Measurements from ENCODE around the gene MMP21.

The MMP21 gene

GRCh38 chr10:125762692-125763648 is 12.7 kb downstream of the MMP21 start:
- no peak for DNase-seq

GRCh38 chr10:125761961-125762360 is 13.7 kb downstream of the MMP21 start:
- DNase-seq, result no peak

GRCh38 chr10:125757742-125758141 is 17.9 kb downstream of the MMP21 start:
- no peak for DNase-seq

- DNase-seq, result no peak
Observed at GRCh38 chr10:125756853-125757487, 18.7 kb downstream of the MMP21 start.

- DNase-seq, result no peak
Observed at GRCh38 chr10:125756196-125756595, 19.4 kb downstream of the MMP21 start.

- no peak for DNase-seq
Observed at GRCh38 chr10:125747417-125747816, 28.2 kb downstream of the MMP21 start.

GRCh38 chr10:125744909-125745308 is 30.7 kb downstream of the MMP21 start:
- no peak for DNase-seq

GRCh38 chr10:125742465-125742864 is 33.2 kb downstream of the MMP21 start:
- no peak for DNase-seq

- DNase-seq, result no peak
Observed at GRCh38 chr10:125739994-125740679, 35.5 kb downstream of the MMP21 start.

GRCh38 chr10:125738206-125738605 is 37.4 kb downstream of the MMP21 start:
- no peak for DNase-seq

- DNase-seq, result no peak
Observed at GRCh38 chr10:125734823-125735222, 40.8 kb downstream of the MMP21 start.

GRCh38 chr10:125734148-125734547 is 41.5 kb downstream of the MMP21 start:
- DNase-seq, result no peak

GRCh38 chr10:125727436-125727835 is 48.2 kb downstream of the MMP21 start:
- DNase-seq, result no peak

GRCh38 chr10:125726914-125727313 is 48.7 kb downstream of the MMP21 start:
- no peak for DNase-seq

GRCh38 chr10:125722811-125723210 is 52.8 kb downstream of the MMP21 start:
- no peak for DNase-seq

- DNase-seq, result no peak
Observed at GRCh38 chr10:125721035-125721434, 54.6 kb downstream of the MMP21 start.

- DNase-seq, result no peak
Observed at GRCh38 chr10:125720002-125720382, 55.6 kb downstream of the MMP21 start.

GRCh38 chr10:125719173-125720001 is 56.2 kb downstream of the MMP21 start, which contains the start of gene EDRF1:
EDRF1 (plus strand) TSS chr10:125719709; CDS start chr10:125719808, 99 bp downstream.
- DNase-seq, result peak; percentile 98 to 99
